AG09309 (cell line): ENCODE data around the gene LRP2.

ENCODE experiments used
- DNase-seq: peaks from one replicate; pipeline ENCODE4 v3.0.0-alpha.2; 2010; ENCODE audit warnings: low read depth
- H3K4me3 ChIP-seq: 2 replicates; pipeline ENCODE4 v1.5.1; 2011; ENCODE audit warnings: mild to moderate bottlenecking, low read depth, low read length, moderate library complexity; ENCODE audit not compliant: control insufficient read depth
- CTCF ChIP-seq: IDR thresholded peaks from 2 replicates; pipeline ENCODE4 v1.5.1; 2011; ENCODE audit warnings: mild to moderate bottlenecking, low read depth, low read length, inconsistent platforms; ENCODE audit not compliant: insufficient read depth, control insufficient read depth; ENCODE audit errors: missing control alignments

Gene LRP2

DNA sequence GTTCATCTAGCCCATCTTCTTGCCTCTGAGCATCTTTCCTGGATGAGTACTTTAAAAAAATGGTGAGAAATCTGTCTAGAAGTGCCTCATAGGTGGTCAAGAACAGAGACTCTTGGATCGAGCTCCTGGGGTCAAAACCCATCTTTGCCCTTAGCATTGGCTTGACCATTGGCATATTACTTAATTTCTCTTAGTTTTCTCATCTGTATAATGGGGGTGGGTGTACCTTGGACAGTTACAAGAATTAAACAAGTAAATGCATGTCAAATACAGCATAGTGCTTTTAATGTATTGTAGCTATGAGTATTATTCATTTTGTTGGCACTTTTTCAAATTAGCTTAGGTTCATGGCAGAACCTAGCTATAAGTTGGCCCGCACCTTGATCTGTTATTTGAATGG, 256.2 kb downstream of the LRP2 start:
- H3K4me3 ChIP-seq: no peak overlapping the region
- TF ChIP-seq CTCF: no peak
- no peak for DNase-seq

- no peak for TF ChIP-seq CTCF
- H3K4me3 ChIP-seq: no peak overlapping the region
- DNase-seq: no peak
Observed at GRCh38 chr2:169105476-169105875, 256.9 kb downstream of the LRP2 start.

DNA sequence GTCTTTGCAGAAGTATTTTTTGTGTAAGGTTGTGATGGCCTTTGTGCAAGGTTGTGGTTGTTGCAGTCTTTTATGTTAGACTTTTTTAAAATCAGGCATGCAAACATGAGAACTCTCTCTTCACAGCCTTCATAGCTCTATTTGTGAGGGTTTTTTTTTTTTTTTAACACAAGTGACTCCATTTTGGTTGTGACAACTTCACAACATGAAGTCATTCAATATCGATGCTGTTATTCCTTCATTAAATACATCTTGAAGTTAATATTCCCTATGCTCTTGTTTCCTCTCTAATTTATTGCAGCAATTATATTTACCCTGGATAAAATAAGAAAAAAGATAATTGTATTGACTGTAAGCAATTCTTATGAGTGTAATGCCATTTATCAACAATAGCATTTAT, 257.5 kb downstream of the LRP2 start:
- no peak for TF ChIP-seq CTCF
- no peak overlapping the region for H3K4me3 ChIP-seq
- DNase-seq: no peak

DNA sequence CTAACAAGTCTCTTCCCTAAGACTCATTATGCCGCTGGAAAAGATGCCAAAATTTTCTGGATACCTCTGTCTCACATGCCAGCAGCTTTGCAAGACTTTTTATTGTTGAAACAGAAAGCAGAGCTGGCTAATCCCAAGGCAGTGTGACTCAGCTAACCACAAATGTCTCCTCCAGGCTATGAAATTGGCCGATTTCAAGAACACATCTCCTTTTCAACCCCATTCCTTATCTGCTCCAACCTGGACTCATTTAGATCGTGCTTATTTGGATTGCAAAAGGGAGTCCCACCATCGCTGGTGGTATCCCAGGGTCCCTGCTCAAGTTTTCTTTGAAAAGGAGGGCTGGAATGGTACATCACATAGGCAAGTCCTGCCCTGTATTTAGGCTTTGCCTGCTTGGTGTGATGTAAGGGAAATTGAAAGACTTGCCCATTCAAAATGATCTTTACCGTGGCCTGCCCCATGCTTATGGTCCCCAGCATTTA, 266.7 kb downstream of the LRP2 start:
- DNase-seq: peak; percentile 80
- H3K4me3 ChIP-seq: no peak overlapping the region
- no peak for TF ChIP-seq CTCF

GRCh38 chr2:169094676-169095075, 267.7 kb downstream of the LRP2 start:
- TF ChIP-seq CTCF: no peak
- no peak overlapping the region for H3K4me3 ChIP-seq
- no peak for DNase-seq

DNA sequence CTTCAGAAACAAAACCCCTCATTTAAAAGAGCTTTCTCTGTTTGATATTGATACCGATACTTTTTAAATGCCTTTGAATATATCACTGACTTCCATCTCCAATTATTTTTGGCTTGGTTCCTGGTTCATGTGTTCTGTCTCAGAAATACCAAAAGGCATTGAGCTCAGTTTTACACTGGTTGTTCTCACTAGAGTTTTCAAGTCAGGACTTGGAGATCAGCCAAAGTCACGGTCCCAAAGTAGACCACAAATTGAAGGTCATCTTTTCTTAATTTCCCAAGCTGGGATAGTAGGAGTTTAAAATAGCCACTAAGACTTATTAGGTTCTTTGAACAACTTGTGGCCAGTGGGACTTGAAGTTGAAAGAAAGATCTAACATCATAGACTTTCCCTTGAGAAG, 268.8 kb downstream of the LRP2 start:
- DNase-seq: no peak
- H3K4me3 ChIP-seq: no peak overlapping the region
- no peak for TF ChIP-seq CTCF
